IPS-15b (cell line): ENCODE results near the gene CMTM1.
"Not testable (repeated sequence)": the region's sequence is repeated elsewhere in the genome, so short reads cannot be mapped to it uniquely, and the experiment has no call there.

Source experiments
- H3K27me3 ChIP-seq: one replicate; pipeline ENCODE4 v1.6.1; 2013; ENCODE audit warnings: low read length; ENCODE audit not compliant: control insufficient read depth, insufficient read depth
- H3K36me3 ChIP-seq: one replicate; pipeline ENCODE4 v1.6.1; 2013; ENCODE audit warnings: low read length; ENCODE audit not compliant: control insufficient read depth, insufficient read depth
- H3K4me1 ChIP-seq: one replicate; pipeline ENCODE4 v1.6.1; 2013; ENCODE audit warnings: mild to moderate bottlenecking, low read length; ENCODE audit not compliant: control insufficient read depth, insufficient read depth
- H3K4me3 ChIP-seq: one replicate; pipeline ENCODE4 v1.5.1; 2013; ENCODE audit warnings: low read depth, low read length
- H3K9ac ChIP-seq: one replicate; pipeline ENCODE4 v1.6.1; 2013; ENCODE audit warnings: low read depth, mild to moderate bottlenecking, low read length
- H3K9me3 ChIP-seq: one replicate; pipeline ENCODE4 v1.6.1; 2013; ENCODE audit warnings: mild to moderate bottlenecking, low read length; ENCODE audit not compliant: control insufficient read depth, insufficient read depth

CMTM1 gene

DNA sequence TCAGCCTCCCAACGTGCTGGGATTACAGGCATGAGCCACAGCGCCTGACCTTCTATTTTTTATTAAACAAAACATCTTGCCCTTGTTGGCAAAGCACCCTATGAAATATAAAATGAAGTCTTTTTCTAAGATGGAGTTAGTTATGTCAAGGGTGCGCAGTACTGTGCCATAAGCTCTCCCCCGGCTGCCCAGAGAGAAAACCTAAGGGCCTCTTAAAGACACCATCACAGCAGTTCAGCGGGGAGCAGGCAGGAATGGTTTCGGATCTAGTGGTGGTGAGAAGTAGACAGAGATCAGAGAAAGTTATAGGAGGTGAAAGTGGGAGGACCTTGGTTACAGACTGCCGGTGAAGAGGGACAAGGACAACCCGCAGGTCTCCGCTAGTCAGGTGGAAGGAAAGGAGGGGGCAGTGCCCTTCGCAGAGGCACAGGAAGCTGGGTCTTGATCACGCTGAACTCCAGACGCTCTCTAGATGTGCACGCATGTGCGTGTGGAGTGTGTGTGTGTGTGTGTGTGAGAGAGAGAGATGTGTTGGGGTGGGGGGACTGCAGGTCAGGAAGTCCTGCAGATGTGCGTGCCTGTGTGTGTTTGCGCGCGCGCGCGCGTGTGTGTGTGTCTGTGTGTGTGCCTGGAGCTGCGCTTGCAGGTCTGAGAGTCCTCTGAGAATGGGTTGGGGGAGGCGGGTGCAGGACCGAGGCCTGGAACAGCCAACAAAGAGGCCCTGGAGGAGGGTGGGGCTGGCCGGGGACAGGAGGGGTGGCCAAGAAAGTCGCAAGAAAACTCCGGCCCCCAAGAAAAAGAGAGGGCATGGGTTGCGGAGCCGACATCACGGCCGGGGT, 37.5 kb downstream of the CMTM1 start:
- Histone ChIP-seq H3K9ac (peak overlapping the region; percentile 62), H3K27me3 (peaks cover 8% of the 10 kb centered on the region), H3K4me3 (peak overlapping the region; percentile 84), H3K4me1 (peaks cover 9% of the 10 kb centered on the region), H3K9me3 (no peaks in the 10 kb centered on the region), H3K36me3 (no peaks in the 10 kb centered on the region)

DNA sequence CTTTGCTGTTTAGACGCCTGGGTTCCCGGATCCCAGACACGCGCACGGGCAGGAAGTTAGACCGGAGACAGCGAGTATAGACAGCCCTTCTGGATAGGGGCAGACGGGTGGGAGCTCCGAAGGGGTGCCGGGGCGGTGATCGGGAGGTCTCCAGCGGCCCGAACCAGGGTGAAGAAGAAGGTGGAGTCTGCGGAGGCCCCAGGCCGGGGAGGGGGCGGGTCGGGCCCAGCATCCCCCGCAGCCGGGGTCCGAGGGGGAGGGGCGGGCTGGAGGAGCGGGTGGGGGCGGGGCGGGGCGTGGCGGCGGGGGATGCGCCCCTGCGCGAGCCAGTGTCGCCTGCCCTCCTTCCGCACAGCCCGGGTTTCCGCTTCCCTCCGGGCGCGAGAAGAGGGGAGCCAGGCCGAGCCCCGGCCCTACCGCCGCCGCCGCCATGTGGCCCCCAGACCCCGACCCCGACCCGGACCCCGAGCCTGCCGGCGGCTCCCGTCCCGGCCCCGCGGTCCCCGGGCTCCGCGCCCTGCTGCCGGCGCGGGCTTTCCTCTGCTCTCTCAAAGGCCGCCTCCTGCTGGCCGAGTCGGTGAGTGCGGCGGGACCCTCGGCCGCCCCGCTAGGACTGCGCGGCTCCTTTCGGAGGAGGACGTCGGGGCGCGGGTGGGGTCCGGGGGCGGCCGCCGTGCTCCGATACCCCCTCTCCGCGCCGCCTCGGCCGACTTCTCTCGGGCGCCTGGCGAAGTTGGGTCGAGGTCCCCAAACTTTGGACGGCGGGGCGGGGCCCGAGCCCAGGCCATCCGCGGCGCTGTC, 38.3 kb downstream of the CMTM1 start, which contains the start of gene CMTM3:
CMTM3 (plus strand) TSS at position 329 of the 801 bp plus-strand sequence; CDS start at position 431, 102 bp downstream.
- Histone ChIP-seq H3K4me3 (peak within 1 kb of the TSS; percentile 84), H3K36me3 (peaks cover 3% of the 10 kb centered on the region)

DNA sequence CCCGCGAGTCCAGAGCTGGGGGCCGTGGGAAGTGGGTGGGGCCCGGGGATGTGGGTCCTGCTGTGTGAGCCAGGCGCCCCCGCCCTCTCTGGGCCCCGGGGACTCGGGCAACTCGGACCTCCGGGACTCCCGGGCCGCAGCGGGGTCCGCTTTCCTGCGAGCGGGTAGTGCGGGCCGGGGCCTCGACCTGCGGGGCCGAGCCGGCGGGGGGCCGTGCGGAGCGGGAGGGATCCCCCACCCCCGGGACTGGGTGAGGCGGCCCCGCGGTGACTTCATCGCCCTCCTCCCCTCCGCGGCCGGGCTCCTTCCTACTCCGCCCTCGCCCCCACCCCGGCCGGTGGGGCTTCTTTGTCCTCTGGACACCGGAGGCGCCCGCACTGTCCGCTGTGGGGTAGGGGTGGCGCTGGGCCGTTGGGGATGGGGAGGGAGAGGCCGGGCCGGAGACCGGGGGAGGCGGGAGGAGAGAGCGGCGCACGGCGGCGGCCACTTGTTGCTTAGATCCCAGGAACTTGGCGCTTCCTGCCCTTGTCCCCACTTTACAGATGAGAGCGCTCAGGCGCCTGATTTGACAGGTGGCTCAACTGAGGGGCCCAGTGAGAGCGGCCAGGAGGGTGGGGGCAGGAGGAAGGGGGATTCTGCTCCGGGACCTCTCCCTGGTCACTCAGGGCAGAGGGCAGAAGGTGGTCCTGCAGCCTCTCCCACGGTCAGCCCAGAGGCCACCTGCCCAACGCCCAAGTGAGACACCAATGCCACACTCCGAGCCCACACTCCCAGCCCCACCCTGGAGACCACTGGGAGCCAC, 39.1 kb downstream of the CMTM1 start:
- Histone ChIP-seq H3K9ac (no peak overlapping the region), H3K36me3 (peaks cover 11% of the 10 kb centered on the region), H3K27me3 (peaks cover 8% of the 10 kb centered on the region), H3K9me3 (no peaks in the 10 kb centered on the region), H3K4me3 (peak overlapping the region; percentile 52), H3K4me1 (peaks cover 10% of the 10 kb centered on the region)

More for the DNA sequence above, 38.3 kb downstream of the CMTM1 start, which contains the start of gene CMTM3:
- Histone ChIP-seq H3K27me3 (peaks cover 8% of the 10 kb centered on the region), H3K4me1 (peaks cover 10% of the 10 kb centered on the region), H3K9ac (peak within 1 kb of the TSS; percentile 62), H3K9me3 (no peaks in the 10 kb centered on the region)

DNA sequence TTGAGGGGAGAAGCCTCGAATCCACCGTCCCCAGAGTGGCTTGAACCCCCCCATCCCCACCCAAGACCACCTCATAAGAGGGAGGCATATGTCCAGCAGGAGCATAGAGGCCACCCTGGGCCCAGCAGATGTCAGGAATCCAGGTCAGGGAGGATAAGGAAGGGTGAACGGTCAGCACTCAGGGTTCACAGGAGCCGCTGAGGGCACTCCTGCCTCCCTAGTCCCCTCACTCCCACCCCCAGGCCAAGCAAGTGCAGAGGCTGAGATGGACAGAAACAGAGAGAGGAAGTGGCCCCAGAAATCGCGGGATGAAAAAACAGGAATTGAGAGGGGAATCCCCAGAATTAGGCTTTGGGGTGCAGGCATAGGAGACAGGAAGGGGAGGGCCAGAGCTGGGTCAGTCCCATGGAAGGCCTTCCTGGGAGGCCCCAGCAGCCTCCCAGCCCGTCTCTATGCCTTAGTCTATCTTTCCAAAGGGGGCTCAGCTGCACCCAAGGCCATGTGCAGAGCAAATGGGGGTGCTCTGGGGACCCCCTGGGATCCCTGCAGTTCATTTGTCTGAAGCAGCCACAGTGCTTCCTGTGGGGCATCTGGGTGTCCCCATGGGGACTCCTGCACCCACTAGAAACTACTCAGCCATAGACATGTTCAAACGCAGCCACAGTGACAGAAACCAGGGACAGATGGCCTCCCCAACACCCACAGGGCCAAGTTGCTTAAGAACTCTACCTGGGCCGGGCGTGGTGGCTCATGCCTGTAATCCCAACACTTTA, 39.9 kb downstream of the CMTM1 start:
- Histone ChIP-seq H3K4me1 (peaks cover 10% of the 10 kb centered on the region), H3K27me3 (peaks cover 8% of the 10 kb centered on the region), H3K4me3 (peak overlapping the region; percentile 52), H3K36me3 (peaks cover 15% of the 10 kb centered on the region), H3K9ac (no peak overlapping the region), H3K9me3 (no peaks in the 10 kb centered on the region)

DNA sequence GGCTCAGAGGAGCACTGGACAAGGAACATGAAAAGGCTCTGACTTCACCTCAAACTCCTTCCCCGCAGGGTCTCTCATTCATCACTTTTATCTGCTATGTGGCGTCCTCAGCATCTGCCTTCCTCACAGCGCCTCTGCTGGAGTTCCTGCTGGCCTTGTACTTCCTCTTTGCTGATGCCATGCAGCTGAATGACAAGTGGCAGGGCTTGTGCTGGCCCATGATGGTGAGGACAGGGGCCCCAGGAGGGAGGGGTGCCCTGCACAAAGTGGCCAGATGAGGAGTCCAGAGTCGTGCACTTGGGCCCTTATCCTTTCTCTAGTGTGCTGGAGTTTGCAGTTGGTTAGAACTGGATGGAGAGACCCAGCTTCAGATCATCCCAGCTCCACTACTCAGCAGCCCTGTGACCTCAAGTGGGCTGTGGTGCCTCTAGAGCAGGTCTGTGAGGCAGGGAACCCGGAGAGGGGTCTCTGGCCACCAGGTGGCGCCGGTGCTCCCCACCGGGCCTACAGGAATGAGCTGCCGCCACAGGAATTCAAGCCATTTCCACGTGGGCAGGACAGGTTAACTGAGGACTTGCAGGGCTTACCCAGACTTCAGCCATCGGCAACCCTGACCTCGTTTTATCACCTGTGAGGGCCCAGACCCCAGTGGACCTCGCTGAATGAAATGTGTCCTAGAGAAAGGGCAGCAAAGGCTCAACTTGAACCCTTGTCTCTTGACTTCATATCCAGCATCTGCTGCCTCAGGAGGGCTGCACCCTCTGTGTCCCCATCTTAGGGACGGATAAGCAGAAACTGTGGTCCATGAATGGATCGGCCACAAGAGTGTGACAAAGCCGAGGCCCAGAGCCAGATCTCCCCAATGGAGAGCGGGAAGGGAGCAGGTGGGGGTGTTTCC, 42.3 kb downstream of the CMTM1 start:
- Histone ChIP-seq H3K4me3 (no peak overlapping the region), H3K4me1 (peaks cover 10% of the 10 kb centered on the region), H3K9me3 (no peaks in the 10 kb centered on the region), H3K36me3 (peaks cover 22% of the 10 kb centered on the region), H3K27me3 (no peaks in the 10 kb centered on the region), H3K9ac (peak overlapping the region; percentile 9)

DNA sequence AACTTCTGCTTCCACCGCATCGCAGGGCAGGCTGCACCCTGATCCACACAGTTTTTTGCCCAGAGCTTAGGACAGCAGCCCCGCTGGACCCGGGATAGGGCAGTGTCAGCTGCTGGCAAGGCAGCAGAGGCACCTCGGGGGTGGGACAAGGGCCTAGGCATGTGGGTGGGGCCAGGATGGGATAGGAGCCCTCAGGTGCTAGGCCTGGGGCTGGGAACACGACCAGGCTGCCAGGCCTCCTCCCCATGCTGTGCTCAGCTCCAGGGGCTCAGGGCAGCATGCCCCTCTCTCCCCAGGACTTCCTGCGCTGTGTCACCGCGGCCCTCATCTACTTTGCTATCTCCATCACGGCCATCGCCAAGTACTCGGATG, 42.9 kb downstream of the CMTM1 start:
- peaks cover 10% of the 10 kb centered on the region for H3K4me1 ChIP-seq
- no peaks in the 10 kb centered on the region for H3K27me3 ChIP-seq
- no peaks in the 10 kb centered on the region for H3K9me3 ChIP-seq
- peaks cover 27% of the 10 kb centered on the region for H3K36me3 ChIP-seq
- H3K9ac ChIP-seq = peak overlapping the region; percentile 9
- H3K4me3 ChIP-seq = no peak overlapping the region

DNA sequence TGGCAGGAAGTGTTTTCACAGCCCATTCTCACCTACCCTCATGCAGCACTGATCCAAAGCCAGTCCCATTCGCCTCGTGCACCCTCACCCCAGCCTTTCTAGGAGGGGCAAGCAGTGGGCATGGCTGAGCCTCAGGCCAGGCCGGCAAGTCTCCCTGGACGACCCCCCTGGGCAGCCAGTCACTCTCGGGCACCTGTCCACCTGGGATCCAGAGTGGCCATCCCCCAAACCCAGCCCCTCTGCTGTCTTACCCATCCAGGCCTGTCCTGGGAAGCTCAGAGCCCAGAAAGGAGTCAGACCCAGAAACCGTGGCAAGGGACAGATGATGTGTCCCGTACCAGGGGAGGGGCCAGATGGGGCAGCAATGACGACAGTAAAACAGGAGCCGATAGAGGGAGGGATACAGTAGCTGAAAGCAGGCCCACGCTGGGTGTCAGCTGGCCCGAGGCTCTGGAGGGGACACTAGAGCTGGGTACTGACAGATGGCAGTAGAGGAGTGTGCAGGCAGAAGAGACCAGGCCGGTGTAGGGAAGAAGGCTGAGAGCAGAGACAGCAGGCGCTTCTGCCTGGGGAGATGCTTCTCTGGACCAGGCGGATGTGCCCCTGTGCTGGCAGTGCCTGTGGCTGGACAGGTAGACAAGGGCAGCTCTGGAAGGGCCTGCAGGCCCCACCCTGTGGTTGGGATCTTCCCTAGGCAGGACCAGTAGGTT, 44.0 kb downstream of the CMTM1 start:
- Histone ChIP-seq H3K9ac (no peak overlapping the region), H3K27me3 (no peaks in the 10 kb centered on the region), H3K36me3 (peaks cover 30% of the 10 kb centered on the region), H3K4me1 (peaks cover 10% of the 10 kb centered on the region), H3K9me3 (no peaks in the 10 kb centered on the region), H3K4me3 (no peak overlapping the region)

DNA sequence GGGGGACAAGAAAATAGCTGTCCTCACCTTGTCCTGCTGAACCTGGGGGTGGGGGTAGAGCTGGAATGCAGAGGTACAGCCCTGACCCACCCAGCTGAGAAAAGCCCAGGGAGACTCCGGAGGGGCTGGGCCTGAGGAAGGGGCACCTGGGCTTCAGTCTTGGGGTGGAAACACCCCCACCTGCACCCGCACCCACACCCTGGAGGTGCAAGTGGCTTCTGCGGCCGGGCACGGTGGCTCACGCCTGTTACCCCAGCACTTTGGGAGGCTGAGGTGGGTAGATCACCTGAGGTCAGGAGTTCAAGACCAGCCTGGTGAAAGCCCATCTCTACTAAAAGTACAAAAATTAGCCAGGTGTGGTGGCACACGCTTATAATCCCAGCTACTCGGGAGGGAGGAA, 45.7 kb downstream of the CMTM1 start:
- Histone ChIP-seq H3K4me1 (peaks cover 15% of the 10 kb centered on the region), H3K36me3 (peaks cover 30% of the 10 kb centered on the region)
- not testable (repeated sequence) for H3K9ac ChIP-seq, H3K4me3 ChIP-seq, H3K9me3 ChIP-seq, H3K27me3 ChIP-seq

DNA sequence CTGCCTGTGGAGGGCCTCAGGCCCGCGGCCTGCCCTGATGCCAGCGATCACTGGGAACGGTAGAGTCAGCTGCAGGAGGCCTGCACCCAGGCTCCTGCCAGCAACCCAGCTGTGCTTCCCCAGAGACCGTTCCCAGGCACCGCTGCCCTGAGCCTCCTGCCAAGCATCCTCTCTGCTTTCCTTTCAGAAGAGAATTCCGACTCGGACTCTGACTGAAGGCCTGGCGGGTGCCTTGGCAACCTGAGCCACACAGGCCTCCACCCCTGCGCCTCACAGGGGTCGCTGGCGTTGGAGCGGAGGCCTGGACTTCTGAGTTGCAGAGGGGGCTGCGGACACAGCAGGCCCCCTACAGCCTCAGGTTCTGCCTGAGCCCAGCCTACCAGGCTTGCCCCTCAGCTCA, 46.2 kb downstream of the CMTM1 start:
- peaks cover 15% of the 10 kb centered on the region for H3K4me1 ChIP-seq

More for the DNA sequence above, 46.2 kb downstream of the CMTM1 start:
- H3K36me3 ChIP-seq = peaks cover 30% of the 10 kb centered on the region
- no peak overlapping the region for H3K4me3 ChIP-seq
- no peaks in the 10 kb centered on the region for H3K9me3 ChIP-seq
- no peak overlapping the region for H3K9ac ChIP-seq
- H3K27me3 ChIP-seq = no peaks in the 10 kb centered on the region
